IPS DF 19.7 (cell line): ENCODE results near the gene STK33.

Experiments
- DNase-seq: peaks from one replicate; pipeline ENCODE4 v3.0.0-alpha.2; 2013; ENCODE audit warnings: low read depth, low spot score

STK33 gene

GRCh38 chr11:8593935-8594909 is at the start of gene STK33:
Gene STK33 (minus strand): TSS chr11:8594228. CDS start chr11:8474905, 119,323 bp downstream.
- DNase-seq = no peak

- no peak for DNase-seq
These were observed 48.3 kb upstream of the STK33 start for GRCh38 chr11:8642196-8642841.

- DNase-seq = no peak
These were observed 47.3 kb upstream of the STK33 start for GRCh38 chr11:8641332-8641731.

GRCh38 chr11:8640267-8640906 is 46.4 kb upstream of the STK33 start:
- no peak for DNase-seq

- no peak for DNase-seq
These were observed 45.6 kb upstream of the STK33 start for GRCh38 chr11:8639655-8640054.

GRCh38 chr11:8638300-8638699 is 44.3 kb upstream of the STK33 start:
- no peak for DNase-seq

GRCh38 chr11:8636127-8636526 is 42.1 kb upstream of the STK33 start:
- no peak for DNase-seq

GRCh38 chr11:8634498-8634897 is 40.5 kb upstream of the STK33 start:
- DNase-seq = no peak

- DNase-seq = no peak
These were observed 37.5 kb upstream of the STK33 start for GRCh38 chr11:8631395-8632118.

- DNase-seq = no peak
These were observed 30.7 kb upstream of the STK33 start for GRCh38 chr11:8624698-8625097.

GRCh38 chr11:8621147-8621546 is 27.1 kb upstream of the STK33 start:
- DNase-seq = no peak

- DNase-seq = no peak
These were observed 23.0 kb upstream of the STK33 start for GRCh38 chr11:8617063-8617462.

- DNase-seq = no peak
These were observed 21.4 kb upstream of the STK33 start for GRCh38 chr11:8615291-8616032.

GRCh38 chr11:8614497-8614896 is 20.5 kb upstream of the STK33 start:
- no peak for DNase-seq

GRCh38 chr11:8613036-8613435 is 19.0 kb upstream of the STK33 start:
- DNase-seq = no peak

GRCh38 chr11:8612522-8612921 is 18.5 kb upstream of the STK33 start:
- DNase-seq = no peak

- DNase-seq = no peak
These were observed 16.6 kb upstream of the STK33 start for GRCh38 chr11:8610532-8611116.

GRCh38 chr11:8608652-8609051 is 14.6 kb upstream of the STK33 start:
- no peak for DNase-seq

GRCh38 chr11:8605971-8606563 is 12.0 kb upstream of the STK33 start:
- DNase-seq = no peak

GRCh38 chr11:8604078-8604723 is 10.2 kb upstream of the STK33 start:
- DNase-seq = no peak
